HUES48 (cell line): Measurements from ENCODE around the gene HASPIN.

Source experiments
- H3K27ac ChIP-seq: one replicate; pipeline ENCODE4 v1.7.0; 2013; ENCODE audit warnings: low read depth, low read length, inconsistent platforms
- H3K27me3 ChIP-seq: 2 replicates; pipeline ENCODE4 v1.6.1; 2013; ENCODE audit warnings: mild to moderate bottlenecking, low read length; ENCODE audit not compliant: control insufficient read depth, insufficient read depth
- H3K36me3 ChIP-seq: 2 replicates; pipeline ENCODE4 v1.6.1; 2013; ENCODE audit warnings: low read length; ENCODE audit not compliant: control insufficient read depth, insufficient read depth
- H3K4me1 ChIP-seq: 2 replicates; pipeline ENCODE4 v1.6.1; 2013; ENCODE audit warnings: mild to moderate bottlenecking, low read length; ENCODE audit not compliant: control insufficient read depth, insufficient read depth
- H3K4me3 ChIP-seq: 2 replicates; pipeline ENCODE4 v1.5.1; 2013; ENCODE audit warnings: mild to moderate bottlenecking, low read depth, low read length
- H3K9ac ChIP-seq: 2 replicates; pipeline ENCODE4 v1.6.1; 2013; ENCODE audit warnings: mild to moderate bottlenecking, low read depth, low read length, moderate library complexity
- H3K9me3 ChIP-seq: 2 replicates; pipeline ENCODE4 v1.6.1; 2013; ENCODE audit warnings: low read length; ENCODE audit not compliant: control insufficient read depth, insufficient read depth

Gene HASPIN

GRCh38 chr17:3723556-3724377 is at the start of gene HASPIN:
HASPIN (plus strand) TSS chr17:3723903; CDS start chr17:3723936, 33 bp downstream.
- peak within 1 kb of the TSS; percentile 57 for H3K27ac ChIP-seq

GRCh38 chr17:3675886-3676285 is 47.8 kb upstream of the HASPIN start:
- 0 out of 2 replicates have a peak, but pooled peaks cover 5% of the 10 kb centered on the region for H3K36me3 ChIP-seq
- H3K4me3 ChIP-seq, result no peak overlapping the region
- no peaks in the 10 kb centered on the region for H3K27me3 ChIP-seq

More at GRCh38 chr17:3723556-3724377, at the start of gene HASPIN:
- H3K27me3 ChIP-seq, result no peaks in the 10 kb centered on the region
- peak within 1 kb of the TSS; percentile 81 for H3K4me3 ChIP-seq
- no peaks in the 10 kb centered on the region for H3K9me3 ChIP-seq
- peak within 1 kb of the TSS; percentile 82 for H3K9ac ChIP-seq
- peaks cover 40% of the 10 kb centered on the region for H3K36me3 ChIP-seq
- H3K4me1 ChIP-seq, result peaks cover 5% of the 10 kb centered on the region; the same call in 1 of the 2 replicates

DNA sequence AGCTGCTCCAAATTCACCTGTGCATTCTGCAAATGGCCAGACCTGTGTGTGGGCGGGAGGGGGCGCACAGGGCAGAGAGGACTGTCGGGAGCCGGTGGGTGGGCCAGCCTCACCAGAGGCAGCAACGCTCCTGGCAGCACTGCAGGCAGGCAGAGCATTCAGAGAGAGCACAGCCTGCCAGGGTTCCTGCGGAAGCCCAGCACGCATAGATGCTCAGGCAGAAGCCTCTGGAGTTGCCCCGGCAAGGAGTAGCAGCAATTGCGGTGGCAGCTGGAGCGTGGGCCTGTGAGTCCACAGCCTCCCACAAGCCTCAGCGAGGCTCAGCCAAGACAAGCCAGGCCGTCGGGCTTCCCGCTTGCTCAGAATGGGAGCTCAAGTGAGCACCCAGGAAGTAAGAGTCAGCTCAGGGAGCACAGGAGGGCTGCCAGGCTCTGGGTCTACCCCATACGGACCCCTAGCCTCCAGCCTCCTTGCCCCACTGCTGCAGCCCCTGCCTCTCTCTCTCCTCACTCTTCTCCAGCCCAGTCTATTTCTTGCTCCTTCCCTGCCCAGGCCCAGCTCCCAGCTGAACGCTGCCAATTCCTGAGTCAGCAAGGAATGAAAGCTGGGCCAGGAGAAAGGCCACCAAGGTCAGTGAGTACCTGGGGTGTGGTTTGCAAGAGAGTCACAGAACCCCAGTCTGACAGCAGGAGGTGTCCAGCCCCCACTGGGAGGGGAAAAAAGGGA is 45.4 kb upstream of the HASPIN start:
- Histone ChIP-seq H3K4me1 (peaks cover 5% of the 10 kb centered on the region; the same call in 1 of the 2 replicates), H3K4me3 (no peak overlapping the region), H3K27me3 (no peaks in the 10 kb centered on the region), H3K9ac (no peak overlapping the region), H3K27ac (no peak overlapping the region), H3K9me3 (no peaks in the 10 kb centered on the region), H3K36me3 (no peaks in the 10 kb centered on the region)

More at GRCh38 chr17:3675886-3676285, 47.8 kb upstream of the HASPIN start:
- Histone ChIP-seq H3K9me3 (no peaks in the 10 kb centered on the region), H3K4me1 (peaks cover 5% of the 10 kb centered on the region; the same call in 1 of the 2 replicates), H3K27ac (no peak overlapping the region), H3K9ac (no peak overlapping the region)

DNA sequence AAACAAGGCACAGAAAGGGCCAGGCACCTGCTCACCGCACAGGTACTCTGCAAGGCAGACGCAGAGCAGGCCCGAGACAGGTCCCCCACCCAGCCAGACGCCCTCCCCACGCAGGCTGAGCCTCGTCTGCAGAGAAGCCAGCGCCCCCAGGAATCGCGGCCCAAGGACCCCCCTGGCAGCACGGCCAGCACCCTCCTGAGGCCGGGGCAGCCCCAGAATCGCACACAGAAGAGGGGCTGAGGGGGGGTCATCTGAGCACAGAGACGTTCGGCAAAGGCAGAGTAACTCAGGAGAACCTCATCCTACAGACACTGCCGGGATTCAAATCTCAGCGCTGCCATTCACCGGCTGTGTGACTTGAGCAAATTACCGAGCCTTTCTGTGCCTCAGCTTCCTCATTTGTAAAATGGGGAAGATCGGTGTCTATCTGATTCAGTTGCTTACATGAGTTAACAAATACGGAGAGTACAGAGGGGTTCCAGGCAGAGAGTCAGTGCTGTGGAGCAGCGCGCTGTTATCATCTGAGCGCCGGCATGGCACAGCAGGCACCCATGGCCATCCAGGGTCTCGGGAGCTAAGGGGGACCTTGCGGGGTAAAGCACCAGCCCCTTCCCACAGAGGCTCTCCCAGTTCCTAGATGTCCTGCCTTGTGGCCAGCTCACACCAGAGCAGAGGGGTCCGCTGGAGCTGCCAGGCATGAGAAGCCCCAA is 44.7 kb upstream of the HASPIN start:
- peaks cover 5% of the 10 kb centered on the region; the same call in 1 of the 2 replicates for H3K4me1 ChIP-seq
- H3K27me3 ChIP-seq, result no peaks in the 10 kb centered on the region
- H3K9ac ChIP-seq, result no peak overlapping the region
- no peaks in the 10 kb centered on the region for H3K9me3 ChIP-seq
- H3K36me3 ChIP-seq, result no peaks in the 10 kb centered on the region
- H3K27ac ChIP-seq, result no peak overlapping the region
- H3K4me3 ChIP-seq, result no peak overlapping the region

DNA sequence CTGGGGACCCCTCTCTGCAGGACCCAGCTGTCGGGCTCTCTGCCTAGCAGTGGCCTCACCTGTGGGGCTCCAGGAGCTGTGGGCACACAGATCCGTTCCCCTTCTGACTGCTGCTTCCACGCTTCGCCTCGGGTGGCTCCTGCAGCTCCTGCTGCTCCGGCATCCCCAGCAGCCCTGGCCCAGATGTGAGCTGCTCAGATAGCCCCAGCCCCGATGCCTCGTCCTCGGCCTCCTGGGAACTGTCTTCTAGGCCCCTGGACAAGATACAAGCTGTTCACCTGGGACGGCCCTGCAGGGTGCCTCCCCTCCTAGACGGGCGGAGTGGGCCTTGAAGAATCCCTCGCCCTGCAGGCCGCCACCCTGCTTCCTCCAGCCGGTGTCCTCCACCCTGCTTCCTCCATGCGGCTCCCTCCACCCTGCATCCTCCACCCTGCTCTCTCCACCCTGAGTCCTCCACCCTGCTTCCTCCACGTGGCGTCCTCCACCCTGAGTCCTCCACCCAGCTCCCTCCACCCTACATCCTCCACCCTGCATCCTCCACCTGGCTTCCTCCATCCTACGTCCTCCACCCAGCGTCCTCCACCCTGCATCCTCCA is 44.1 kb upstream of the HASPIN start:
- Histone ChIP-seq H3K4me1 (peaks cover 5% of the 10 kb centered on the region; the same call in 1 of the 2 replicates), H3K27me3 (no peaks in the 10 kb centered on the region), H3K4me3 (no peak overlapping the region), H3K36me3 (no peaks in the 10 kb centered on the region), H3K9me3 (no peaks in the 10 kb centered on the region), H3K9ac (no peak overlapping the region), H3K27ac (no peak overlapping the region)

GRCh38 chr17:3681057-3681456 is 42.6 kb upstream of the HASPIN start:
- Histone ChIP-seq H3K9ac (no peak overlapping the region), H3K9me3 (no peaks in the 10 kb centered on the region), H3K36me3 (no peaks in the 10 kb centered on the region), H3K4me1 (peaks cover 5% of the 10 kb centered on the region; the same call in 1 of the 2 replicates), H3K27me3 (no peaks in the 10 kb centered on the region), H3K4me3 (no peak overlapping the region), H3K27ac (no peak overlapping the region)

DNA sequence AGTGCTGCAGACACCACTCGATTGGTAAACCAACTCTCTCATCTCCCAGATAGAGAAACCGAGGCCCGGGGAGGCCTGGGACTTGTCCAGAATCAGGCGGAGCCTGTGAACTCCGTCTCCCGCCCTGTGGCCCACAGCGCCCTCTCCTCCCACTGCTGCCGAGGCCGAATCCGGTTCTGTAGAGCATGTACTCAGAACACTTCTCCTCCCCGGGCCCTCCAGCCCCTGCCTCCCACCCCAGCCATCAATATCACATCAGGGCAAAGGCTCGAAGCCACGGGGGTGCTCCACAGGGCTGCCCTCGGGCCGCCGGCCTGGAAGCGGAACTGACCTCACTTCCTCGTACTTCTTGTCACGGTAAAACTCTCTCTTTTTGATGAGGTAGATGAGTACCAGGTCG is 42.1 kb upstream of the HASPIN start:
- Histone ChIP-seq H3K36me3 (no peaks in the 10 kb centered on the region), H3K27ac (no peak overlapping the region), H3K9me3 (no peaks in the 10 kb centered on the region), H3K27me3 (no peaks in the 10 kb centered on the region), H3K9ac (no peak overlapping the region), H3K4me1 (peaks cover 5% of the 10 kb centered on the region; the same call in 1 of the 2 replicates), H3K4me3 (no peak overlapping the region)

DNA sequence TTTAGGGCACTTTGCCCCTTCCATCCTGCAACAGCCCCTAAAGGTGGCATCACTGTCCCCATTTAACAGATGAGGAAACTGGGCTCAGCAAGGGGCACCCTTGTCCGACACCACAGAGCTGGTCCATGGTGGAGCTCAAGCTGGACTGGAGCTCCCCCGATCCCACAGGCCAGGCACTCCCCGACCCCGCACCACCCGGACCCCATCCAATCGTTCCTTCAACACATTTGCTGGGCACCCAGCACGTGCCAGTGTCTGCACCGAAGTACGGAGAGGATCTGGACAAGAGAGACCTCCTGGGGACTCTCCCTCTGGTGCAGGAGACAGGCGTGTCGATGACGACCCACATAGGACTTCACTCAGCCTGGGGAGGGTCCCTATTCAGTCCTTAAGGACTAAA is 41.7 kb upstream of the HASPIN start:
- peaks cover 5% of the 10 kb centered on the region; the same call in 1 of the 2 replicates for H3K4me1 ChIP-seq
- no peak overlapping the region for H3K4me3 ChIP-seq
- no peak overlapping the region for H3K9ac ChIP-seq
- H3K9me3 ChIP-seq, result no peaks in the 10 kb centered on the region
- H3K27me3 ChIP-seq, result no peaks in the 10 kb centered on the region
- H3K27ac ChIP-seq, result no peak overlapping the region
- H3K36me3 ChIP-seq, result no peaks in the 10 kb centered on the region

GRCh38 chr17:3683054-3683511 is 40.6 kb upstream of the HASPIN start:
- Histone ChIP-seq H3K9me3 (no peaks in the 10 kb centered on the region), H3K4me3 (no peak overlapping the region)

GRCh38 chr17:3685174-3685573 is 38.5 kb upstream of the HASPIN start:
- Histone ChIP-seq H3K4me3 (no peak overlapping the region), H3K4me1 (no peaks in the 10 kb centered on the region), H3K27ac (no peak overlapping the region), H3K9ac (no peak overlapping the region), H3K36me3 (no peaks in the 10 kb centered on the region), H3K27me3 (no peaks in the 10 kb centered on the region), H3K9me3 (no peaks in the 10 kb centered on the region)

More at GRCh38 chr17:3683054-3683511, 40.6 kb upstream of the HASPIN start:
- Histone ChIP-seq H3K36me3 (no peaks in the 10 kb centered on the region), H3K27ac (no peak overlapping the region), H3K4me1 (0 out of 2 replicates have a peak, but pooled peaks cover 5% of the 10 kb centered on the region), H3K9ac (no peak overlapping the region), H3K27me3 (no peaks in the 10 kb centered on the region)
